NCI-H524 treated with DMSO at 0.1 percent for 48 hours (cell line): Measurements from ENCODE around the gene PIAS1.
A peak's percentile ranks its signal among the peaks of the same experiment; 100 is the strongest.
"Not testable (repeated sequence)": the region's sequence is repeated elsewhere in the genome, so short reads cannot be mapped to it uniquely, and the experiment has no call there.

Source experiments
- DNase-seq: peaks from one replicate; lab custom pipeline; 2025; lab: John Stamatoyannopoulos, UW

The PIAS1 gene

GRCh38 chr15:68053701-68054627, at the start of gene PIAS1:
Gene PIAS1, plus strand, starts transcription at chr15:68054315. Its CDS starts 12 bp downstream, at chr15:68054327.
- DNase-seq = peak; percentile 68

DNA sequence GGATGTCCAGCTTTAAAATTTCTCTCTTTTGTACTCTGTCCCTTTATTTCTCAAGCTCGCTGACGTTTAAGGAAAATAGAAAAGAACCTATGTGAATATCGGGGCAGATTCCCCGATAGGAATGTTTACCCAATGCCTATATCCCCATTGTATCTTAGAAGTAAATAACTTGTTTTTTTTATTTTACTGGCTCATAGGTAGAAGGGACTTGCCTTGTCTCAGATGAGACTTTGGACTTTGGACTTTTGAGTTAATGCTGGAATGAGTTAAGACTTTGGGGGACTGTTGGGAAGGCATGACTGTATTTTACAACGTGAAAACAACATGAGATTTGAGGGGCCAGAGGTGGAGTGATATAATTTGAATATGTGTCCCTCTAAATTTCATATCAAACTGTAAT, 46.5 kb upstream of the PIAS1 start:
- not testable (repeated sequence) for DNase-seq

GRCh38 chr15:68010361-68011153, 43.6 kb upstream of the PIAS1 start:
- DNase-seq = no peak

DNA sequence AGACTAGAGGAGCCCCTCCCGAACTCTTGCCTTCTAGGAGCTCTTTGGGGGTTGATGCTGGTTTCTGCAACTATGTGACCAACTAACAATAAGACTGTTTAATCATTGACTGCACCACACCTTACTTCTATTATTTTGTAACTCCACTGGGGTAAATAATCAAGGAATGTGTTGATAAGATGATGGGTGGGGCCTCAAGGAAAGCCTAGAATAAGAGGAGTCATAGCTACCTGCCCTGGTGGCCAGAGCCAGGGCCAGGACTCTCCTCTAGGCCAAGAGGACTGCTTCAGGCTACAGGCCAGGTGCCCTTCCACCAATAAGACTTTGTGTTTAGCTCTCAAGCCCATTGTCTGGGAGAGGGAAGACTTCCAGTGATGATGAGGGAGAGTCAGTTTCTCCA, 41.2 kb upstream of the PIAS1 start:
- DNase-seq = no peak

DNA sequence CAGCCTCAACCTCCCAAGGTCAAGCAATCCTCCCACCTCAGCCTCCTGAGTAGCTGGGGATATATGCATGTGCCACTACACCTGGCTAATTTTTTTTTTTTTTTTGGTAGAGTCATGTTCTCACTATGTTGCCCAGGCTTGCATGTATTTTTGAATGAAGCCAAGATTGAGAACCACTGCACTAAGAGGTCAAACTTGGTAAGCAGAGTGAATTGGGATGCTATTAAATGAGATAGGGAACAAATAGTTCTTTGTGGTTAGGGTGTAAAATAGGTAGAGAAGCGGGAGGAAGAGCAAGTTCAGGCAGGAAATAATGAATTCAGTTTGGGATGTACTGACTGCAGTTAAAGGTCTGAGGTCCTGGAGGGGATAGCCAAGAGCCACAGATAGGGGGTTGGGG, 39.9 kb upstream of the PIAS1 start:
- DNase-seq = no peak

GRCh38 chr15:68015244-68015643, 38.9 kb upstream of the PIAS1 start:
- DNase-seq = no peak

DNA sequence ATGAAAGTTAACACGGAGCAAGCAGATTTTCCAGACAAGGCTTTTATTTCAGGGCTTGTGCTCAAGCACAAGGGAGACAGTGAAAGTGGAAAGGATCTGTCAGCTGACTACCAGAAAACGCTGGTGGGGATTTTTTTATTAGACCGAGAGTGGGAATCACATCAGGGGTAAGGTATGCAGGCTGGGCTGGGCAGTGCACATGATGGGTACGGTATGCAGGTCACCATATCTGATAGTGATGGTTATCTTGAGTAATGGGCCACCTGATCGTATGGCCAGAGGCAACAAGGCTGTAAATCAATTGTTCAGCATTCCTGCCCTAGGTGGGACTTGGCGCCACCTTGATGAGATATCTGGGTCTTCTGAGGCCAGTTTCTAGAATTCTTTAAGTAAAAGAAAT, 36.9 kb upstream of the PIAS1 start:
- DNase-seq = no peak

GRCh38 chr15:68018797-68019444, 35.2 kb upstream of the PIAS1 start:
- no peak for DNase-seq

DNA sequence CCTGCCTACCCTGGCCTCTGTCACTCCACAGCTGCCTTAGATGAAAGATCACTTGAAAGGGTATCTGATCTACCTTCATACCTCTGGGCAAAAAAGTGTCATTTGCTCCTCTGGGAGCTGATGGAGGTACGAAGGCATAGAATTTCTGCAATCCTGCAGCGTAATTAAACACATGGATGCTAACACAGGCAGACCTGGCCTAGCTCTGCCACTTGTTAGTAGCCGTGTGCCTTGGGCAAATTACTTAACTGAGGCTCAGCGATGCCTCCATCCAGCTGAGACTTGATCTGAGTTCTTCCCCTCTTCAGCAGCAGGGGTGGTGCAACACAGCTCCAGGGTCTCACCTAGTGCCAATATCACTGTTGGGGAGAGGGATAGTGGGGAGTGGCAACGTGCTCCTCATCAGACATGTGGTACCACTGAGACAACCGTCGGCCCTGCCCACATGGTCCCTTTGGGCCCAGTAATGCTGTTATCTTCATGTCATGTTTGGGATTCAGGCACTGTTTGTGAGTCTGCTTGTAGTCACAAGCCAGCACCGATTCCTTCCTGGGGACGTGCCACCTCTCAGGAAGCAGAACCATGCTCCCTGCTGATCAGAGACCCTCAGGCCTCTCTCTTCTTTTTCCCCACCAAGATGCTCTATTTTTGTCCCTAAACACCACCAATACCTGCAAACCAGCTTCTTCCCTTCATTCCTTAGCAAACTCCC, 34.1 kb upstream of the PIAS1 start:
- DNase-seq = no peak

- DNase-seq = no peak
Measured at GRCh38 chr15:68020685-68021084, 33.4 kb upstream of the PIAS1 start.

DNA sequence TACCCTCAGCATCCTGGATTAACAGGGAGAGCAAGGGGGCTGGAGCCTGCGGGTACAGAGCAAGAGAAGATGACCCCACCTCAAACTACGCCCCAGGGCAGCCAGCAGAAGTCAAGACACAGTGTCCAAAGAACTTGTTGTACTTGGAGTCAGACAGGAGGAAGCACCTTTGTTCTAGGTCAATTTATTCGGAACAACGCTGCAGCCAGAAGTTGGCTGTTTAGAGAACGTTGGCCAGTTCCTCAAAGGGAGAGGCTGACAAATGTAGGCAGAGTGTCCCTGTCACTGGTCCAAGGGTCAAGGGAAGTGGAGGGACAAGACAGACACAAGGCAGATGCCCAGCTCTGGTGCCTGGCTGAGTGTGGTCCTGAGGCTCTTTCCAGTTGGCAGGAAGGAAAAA, 32.1 kb upstream of the PIAS1 start:
- DNase-seq = no peak

DNA sequence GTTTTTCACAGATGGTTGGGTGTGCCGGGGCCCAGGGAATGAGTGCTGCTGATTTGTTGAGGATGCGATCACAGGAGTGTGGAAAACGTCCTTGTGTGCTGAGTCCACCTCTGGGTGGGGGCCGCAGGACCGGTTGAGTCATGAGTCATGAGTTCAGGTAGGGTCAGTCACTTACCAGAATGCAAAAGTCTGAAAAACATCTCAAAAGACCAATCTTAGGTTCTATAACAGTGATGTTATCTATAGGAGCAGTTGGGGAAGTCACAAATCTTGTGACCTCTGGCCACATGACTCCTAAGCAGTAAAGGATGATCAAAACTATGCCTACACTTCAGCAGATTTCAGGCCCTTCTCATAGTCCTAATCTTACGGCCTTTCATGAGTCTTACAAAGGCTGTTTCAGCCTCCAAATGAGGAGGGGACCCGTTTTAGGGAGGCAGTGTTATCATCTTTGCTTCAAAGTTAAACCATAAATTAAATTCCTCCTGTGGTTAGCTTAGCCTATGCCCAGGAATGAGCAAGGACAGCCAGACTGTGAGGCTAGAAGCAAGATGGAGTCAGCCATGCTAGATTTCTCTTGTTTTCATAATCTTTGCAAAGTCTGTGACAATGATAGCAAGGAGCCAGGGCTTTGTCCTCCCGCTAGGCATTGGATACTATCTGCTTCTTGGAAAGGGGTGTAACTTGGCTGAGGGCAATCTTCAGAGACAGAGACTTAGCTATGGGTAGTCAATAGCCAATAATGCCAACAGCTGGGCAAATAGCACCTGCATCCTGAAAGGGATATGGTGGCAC, 30.6 kb upstream of the PIAS1 start:
- no peak for DNase-seq

- no peak for DNase-seq
Measured at GRCh38 chr15:68025835-68026424, 28.2 kb upstream of the PIAS1 start.

DNA sequence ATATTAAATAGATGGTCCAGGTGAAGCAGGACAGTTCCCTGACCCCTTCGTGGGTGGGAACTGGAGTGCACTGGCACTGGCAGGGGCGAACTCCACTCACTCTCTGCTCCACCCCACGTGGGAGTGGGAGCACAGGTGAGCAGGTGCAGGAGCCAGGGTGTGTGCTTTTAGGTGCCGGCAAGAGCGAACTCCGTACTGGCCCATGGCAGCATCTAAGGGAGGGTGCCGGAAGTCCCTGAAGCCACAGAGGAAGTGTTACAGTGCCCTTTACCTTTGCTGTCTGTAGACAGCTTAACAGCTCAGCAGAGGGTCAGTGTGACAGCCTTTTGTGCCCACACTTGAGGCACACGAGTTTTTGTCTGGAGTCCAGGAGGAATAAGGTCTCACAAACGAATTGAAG, 26.7 kb upstream of the PIAS1 start:
- no peak for DNase-seq

GRCh38 chr15:68028137-68028887, 25.8 kb upstream of the PIAS1 start:
- no peak for DNase-seq

DNA sequence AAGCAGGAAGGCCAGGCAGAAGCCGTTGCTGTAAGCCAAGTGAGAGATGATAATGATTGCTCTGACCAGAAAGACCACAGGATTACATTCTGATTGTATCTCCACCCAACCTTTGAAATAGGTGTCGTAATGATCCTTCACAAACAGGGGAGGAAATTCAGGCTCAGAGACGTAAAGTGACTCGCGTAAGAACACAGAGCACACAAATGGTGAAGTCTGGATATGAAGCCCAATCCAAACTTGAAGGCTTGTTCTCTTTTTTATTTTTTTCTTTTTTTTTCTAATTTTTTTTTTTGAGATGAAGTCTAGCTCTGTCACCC, 25.3 kb upstream of the PIAS1 start:
- DNase-seq = no peak

DNA sequence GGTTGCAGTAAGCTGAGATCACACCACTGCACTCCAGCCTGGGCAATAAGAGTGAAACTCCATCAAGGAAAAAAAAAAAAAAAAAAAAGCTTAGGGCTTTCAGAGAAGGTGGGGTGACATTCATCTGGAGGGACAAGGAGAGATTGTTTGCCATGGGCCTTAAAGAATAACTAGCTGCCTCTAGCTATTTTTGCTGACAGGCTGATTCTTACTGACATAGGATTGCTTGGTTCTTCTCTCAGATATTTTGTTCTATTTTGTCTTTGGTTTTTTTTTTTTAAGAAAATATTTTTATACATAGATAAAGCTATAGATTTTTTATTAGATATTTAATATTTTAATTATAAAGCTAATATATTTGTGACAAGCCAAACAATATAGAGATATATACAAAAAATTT, 24.2 kb upstream of the PIAS1 start:
- no peak for DNase-seq

- no peak for DNase-seq
Measured at GRCh38 chr15:68031404-68031803, 22.7 kb upstream of the PIAS1 start.

- no peak for DNase-seq
Measured at GRCh38 chr15:68032672-68033071, 21.4 kb upstream of the PIAS1 start.

GRCh38 chr15:68034081-68034480, 20.0 kb upstream of the PIAS1 start:
- DNase-seq = no peak
